ENCODE data around the gene S1PR3.

The S1PR3 gene

GRCh38 chr9:88965473-88965872, 25.8 kb upstream of the S1PR3 start:
- no peaks in the 10 kb centered on the region for H3K79me2 ChIP-seq (ENCODE audit: insufficient read depth, low read length)
- no peak overlapping the region for H3K9ac ChIP-seq (ENCODE audit: low read depth, low read length)
- H3K4me1 ChIP-seq (ENCODE audit: insufficient read depth, low read length) = no peaks in the 10 kb centered on the region
- no peaks in the 10 kb centered on the region for H4K20me1 ChIP-seq (ENCODE audit: insufficient read depth, low read length)
- DNase-seq = no peak
- H3K4me2 ChIP-seq (ENCODE audit: insufficient read depth, low read length) = no peak overlapping the region
- H3K9me3 ChIP-seq (ENCODE audit: insufficient read depth, low read length, severe bottlenecking) = no peaks in the 10 kb centered on the region
- no peak for ATAC-seq (ENCODE audit: insufficient read depth, low read depth)
- no peak overlapping the region for H3K27ac ChIP-seq (ENCODE audit: low read length)
- TF ChIP-seq CTCF (IDR thresholded peaks at IDR 0.05; ENCODE audit: borderline replicate concordance, extremely low read depth, low read length, poor library complexity, severe bottlenecking) = no peak
- TF ChIP-seq EZH2 (IDR thresholded peaks at IDR 0.05; ENCODE audit: borderline replicate concordance, low read depth, low read length, severe bottlenecking) = no peak
- no peaks in the 10 kb centered on the region for H3K27me3 ChIP-seq (ENCODE audit: insufficient read depth, low read length, poor library complexity)
- H2AFZ ChIP-seq (ENCODE audit: low read depth, low read length) = no peak overlapping the region
- H3K4me3 ChIP-seq (ENCODE audit: low read depth in 1 of 2, low read length in 2 of 2) = no peak overlapping the region
- no peaks in the 10 kb centered on the region for H3K36me3 ChIP-seq (ENCODE audit: insufficient read depth, low read length)

GRCh38 chr9:88966894-88967676, 24.2 kb upstream of the S1PR3 start:
- no peaks in the 10 kb centered on the region for H3K36me3 ChIP-seq (ENCODE audit: insufficient read depth, low read length)
- TF ChIP-seq EZH2 (IDR thresholded peaks at IDR 0.05; ENCODE audit: borderline replicate concordance, low read depth, low read length, severe bottlenecking) = no peak
- no peak for TF ChIP-seq CTCF (IDR thresholded peaks at IDR 0.05; ENCODE audit: borderline replicate concordance, extremely low read depth, low read length, poor library complexity, severe bottlenecking)
- no peaks in the 10 kb centered on the region for H4K20me1 ChIP-seq (ENCODE audit: insufficient read depth, low read length)
- H2AFZ ChIP-seq (ENCODE audit: low read depth, low read length) = no peak overlapping the region
- H3K4me2 ChIP-seq (ENCODE audit: insufficient read depth, low read length) = no peak overlapping the region
- no peaks in the 10 kb centered on the region for H3K9me3 ChIP-seq (ENCODE audit: insufficient read depth, low read length, severe bottlenecking)
- H3K27me3 ChIP-seq (ENCODE audit: insufficient read depth, low read length, poor library complexity) = no peaks in the 10 kb centered on the region
- no peaks in the 10 kb centered on the region for H3K4me1 ChIP-seq (ENCODE audit: insufficient read depth, low read length)
- ATAC-seq (ENCODE audit: insufficient read depth, low read depth) (no peak), DNase-seq (no peak)
- no peak overlapping the region for H3K27ac ChIP-seq (ENCODE audit: low read length)
- no peak overlapping the region for H3K9ac ChIP-seq (ENCODE audit: low read depth, low read length)
- no peak overlapping the region for H3K4me3 ChIP-seq (ENCODE audit: low read depth in 1 of 2, low read length in 2 of 2)
- no peaks in the 10 kb centered on the region for H3K79me2 ChIP-seq (ENCODE audit: insufficient read depth, low read length)

GRCh38 chr9:88968799-88969198, 22.5 kb upstream of the S1PR3 start:
- H4K20me1 ChIP-seq (ENCODE audit: insufficient read depth, low read length) = peaks cover 6% of the 10 kb centered on the region; the same call in 1 of the 2 replicates
- no peak overlapping the region for H3K4me3 ChIP-seq (ENCODE audit: low read depth in 1 of 2, low read length in 2 of 2)
- no peak overlapping the region for H3K9ac ChIP-seq (ENCODE audit: low read depth, low read length)
- H3K27ac ChIP-seq (ENCODE audit: low read length) = no peak overlapping the region
- H3K4me2 ChIP-seq (ENCODE audit: insufficient read depth, low read length) = no peak overlapping the region
- no peak for ATAC-seq (ENCODE audit: insufficient read depth, low read depth)
- no peak for DNase-seq
- no peak for TF ChIP-seq CTCF (IDR thresholded peaks at IDR 0.05; ENCODE audit: borderline replicate concordance, extremely low read depth, low read length, poor library complexity, severe bottlenecking)
- no peak for TF ChIP-seq EZH2 (IDR thresholded peaks at IDR 0.05; ENCODE audit: borderline replicate concordance, low read depth, low read length, severe bottlenecking)
- H3K4me1 ChIP-seq (ENCODE audit: insufficient read depth, low read length) = no peaks in the 10 kb centered on the region
- no peaks in the 10 kb centered on the region for H3K27me3 ChIP-seq (ENCODE audit: insufficient read depth, low read length, poor library complexity)
- H3K79me2 ChIP-seq (ENCODE audit: insufficient read depth, low read length) = no peaks in the 10 kb centered on the region
- H2AFZ ChIP-seq (ENCODE audit: low read depth, low read length) = no peak overlapping the region
- H3K9me3 ChIP-seq (ENCODE audit: insufficient read depth, low read length, severe bottlenecking) = no peaks in the 10 kb centered on the region
- no peaks in the 10 kb centered on the region for H3K36me3 ChIP-seq (ENCODE audit: insufficient read depth, low read length)
